ENCODE data around the gene BBX. TPM values are rescaled to one million over a fixed set of nuclear protein-coding genes. Genes with fewer than 3 reads are reported as not detected.

BBX gene
- total RNA-seq, 1 experiment from 2014 or later: 73.2 TPM

- ChIA-PET CTCF (interaction anchor here (0.6 to 1.0 kb wide), 8 partner anchors 25 to 1029 kb away, joined by 3 to 4 read pairs (median 3); no protein-coding TSS in a partner anchor), POLR2A (interaction anchor here (0.6 to 1.6 kb wide), 28 partner anchors 8 to 319 kb away, joined by 3 to 24 read pairs (median 4); no protein-coding TSS in a partner anchor)
- Mint-ChIP-seq H3K27ac (ENCODE audit: low read depth, unreplicated experiment) (peak overlapping the region; percentile 93), H3K9me3 (ENCODE audit: unreplicated experiment) (no peaks in the 10 kb centered on the region), H3K4me3 (ENCODE audit: unreplicated experiment) (peak overlapping the region; percentile 85), H3K4me1 (ENCODE audit: insufficient read depth, unreplicated experiment) (peaks cover 18% of the 10 kb centered on the region), H3K27me3 (ENCODE audit: insufficient read depth, unreplicated experiment) (no peaks in the 10 kb centered on the region), H3K36me3 (ENCODE audit: insufficient read depth, unreplicated experiment) (peaks cover 20% of the 10 kb centered on the region)
- intact Hi-C loops (cut with micrococcal nuclease): loop anchor here (1.0 to 10.0 kb wide), 3 partner anchors 252 to 320 kb away; no protein-coding TSS in a partner anchor
- TF ChIP-seq CTCF (IDR thresholded peaks at IDR 0.05; ENCODE audit: unreplicated experiment): no peak
- DNase-seq (ENCODE audit: unreplicated experiment): peak; percentile 47
- BruUV-seq (replicated peaks): no TSS peak
Observed at GRCh38 chr3:107524326-107524840, 1.6 kb downstream of the BBX start.

- peak overlapping the region; percentile 85 for H3K4me3 Mint-ChIP-seq (ENCODE audit: unreplicated experiment)
- ChIA-PET CTCF (interaction anchor here (0.6 to 1.5 kb wide), 6 partner anchors 24 to 1028 kb away, joined by 3 to 6 read pairs (median 4); no protein-coding TSS in a partner anchor), POLR2A (interaction anchor here (0.6 to 1.6 kb wide), 23 partner anchors 9 to 320 kb away, joined by 3 to 24 read pairs (median 5); no protein-coding TSS in a partner anchor)
- intact Hi-C loops (cut with micrococcal nuclease): loop anchor here (1.0 to 10.0 kb wide), 3 partner anchors 253 to 320 kb away; no protein-coding TSS in a partner anchor
- H3K27me3 Mint-ChIP-seq (ENCODE audit: insufficient read depth, unreplicated experiment): no peaks in the 10 kb centered on the region
- TF ChIP-seq CTCF (IDR thresholded peaks at IDR 0.05; ENCODE audit: unreplicated experiment): no peak
- H3K4me1 Mint-ChIP-seq (ENCODE audit: insufficient read depth, unreplicated experiment): peaks cover 20% of the 10 kb centered on the region
- peaks cover 27% of the 10 kb centered on the region for H3K36me3 Mint-ChIP-seq (ENCODE audit: insufficient read depth, unreplicated experiment)
- H3K27ac Mint-ChIP-seq (ENCODE audit: low read depth, unreplicated experiment): peak overlapping the region; percentile 87
- no peaks in the 10 kb centered on the region for H3K9me3 Mint-ChIP-seq (ENCODE audit: unreplicated experiment)
- DNase-seq (ENCODE audit: unreplicated experiment): peak; percentile 68
- BruUV-seq (replicated peaks): no TSS peak
Observed at GRCh38 chr3:107524841-107525643, 2.3 kb downstream of the BBX start.

DNA sequence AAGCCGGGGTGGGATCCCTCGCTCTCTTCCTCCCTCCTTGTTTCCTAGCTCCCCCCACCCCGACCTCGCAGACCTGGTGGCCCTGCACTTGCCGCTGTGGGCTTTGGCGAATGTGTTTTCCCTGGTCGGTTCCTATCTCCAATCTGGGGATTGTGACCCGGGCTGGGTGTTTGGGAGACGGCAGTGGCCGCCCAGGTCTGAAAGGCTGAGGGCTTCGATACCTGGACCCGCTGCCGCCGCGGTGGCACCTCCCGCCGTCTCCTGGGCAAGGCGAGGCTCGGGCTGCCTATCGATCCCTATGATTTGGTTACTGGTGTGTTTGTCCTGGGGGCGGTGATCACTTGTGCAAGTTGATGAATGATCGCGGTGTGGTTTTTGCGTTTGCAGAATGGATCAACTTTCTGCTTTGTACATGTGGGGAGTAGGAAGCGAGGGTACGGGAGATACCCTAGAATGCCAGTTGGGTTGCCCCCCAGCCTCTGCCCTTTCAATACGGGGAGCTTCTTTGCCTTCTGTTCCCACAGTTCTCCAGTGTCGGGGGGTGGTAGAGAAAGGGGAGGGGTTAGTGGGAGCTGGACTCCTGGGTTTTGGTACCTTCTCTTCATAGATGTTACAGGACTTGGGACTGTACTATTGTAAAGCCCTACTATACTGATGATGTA is 3.0 kb downstream of the BBX start:
- intact Hi-C loops (cut with micrococcal nuclease): loop anchor here (10.0 kb wide), 1 partner anchor 321 kb away; no protein-coding TSS in a partner anchor
- H3K4me1 Mint-ChIP-seq (ENCODE audit: insufficient read depth, unreplicated experiment): peaks cover 20% of the 10 kb centered on the region
- no TSS peak for BruUV-seq (replicated peaks)
- peak overlapping the region; percentile 85 for H3K4me3 Mint-ChIP-seq (ENCODE audit: unreplicated experiment)
- peak overlapping the region; percentile 87 for H3K27ac Mint-ChIP-seq (ENCODE audit: low read depth, unreplicated experiment)
- DNase-seq (ENCODE audit: unreplicated experiment): no peak
- CTCF ChIA-PET: interaction anchor here (0.7 to 1.5 kb wide), 3 partner anchors 95 to 309 kb away, joined by 3 to 6 read pairs (median 3); no protein-coding TSS in a partner anchor
- POLR2A ChIA-PET: interaction anchor here (1.0 to 1.3 kb wide), 4 partner anchors 9 to 318 kb away, joined by 3 to 16 read pairs (median 4); no protein-coding TSS in a partner anchor
- H3K36me3 Mint-ChIP-seq (ENCODE audit: insufficient read depth, unreplicated experiment): peaks cover 29% of the 10 kb centered on the region
- TF ChIP-seq CTCF (IDR thresholded peaks at IDR 0.05; ENCODE audit: unreplicated experiment): no peak
- H3K9me3 Mint-ChIP-seq (ENCODE audit: unreplicated experiment): no peaks in the 10 kb centered on the region
- no peaks in the 10 kb centered on the region for H3K27me3 Mint-ChIP-seq (ENCODE audit: insufficient read depth, unreplicated experiment)
